ENCODE data around the gene MFSD11.
A peak's percentile ranks its signal among the peaks of the same experiment; 100 is the strongest.
"Not testable (repeated sequence)": the region's sequence is repeated elsewhere in the genome, so short reads cannot be mapped to it uniquely, and the experiment has no call there.

MFSD11 gene

GRCh38 chr17:76737676-76738467 is at the start of gene MFSD11:
TSS of gene MFSD11 (plus strand) at chr17:76738119. CDS start at chr17:76738353, 234 bp downstream.
- DNase-seq = peak; percentile 93

GRCh38 chr17:76688165-76688622 is 49.7 kb upstream of the MFSD11 start:
- no peak for DNase-seq

GRCh38 chr17:76689859-76690258 is 48.1 kb upstream of the MFSD11 start:
- DNase-seq = no peak

- DNase-seq = no peak
These were observed 47.2 kb upstream of the MFSD11 start for GRCh38 chr17:76690596-76691280.

GRCh38 chr17:76691379-76692191 is 46.3 kb upstream of the MFSD11 start:
- DNase-seq = no peak

GRCh38 chr17:76695059-76695831 is 42.7 kb upstream of the MFSD11 start:
- no peak for DNase-seq

GRCh38 chr17:76696763-76697701 is 40.9 kb upstream of the MFSD11 start:
- no peak for DNase-seq

- DNase-seq = no peak
These were observed 40.0 kb upstream of the MFSD11 start for GRCh38 chr17:76697702-76698465.

- DNase-seq = not testable (repeated sequence)
These were observed 39.4 kb upstream of the MFSD11 start for GRCh38 chr17:76698466-76698977.

GRCh38 chr17:76700270-76700616 is 37.7 kb upstream of the MFSD11 start:
- no peak for DNase-seq

- peak; percentile 21 for DNase-seq
These were observed 37.1 kb upstream of the MFSD11 start for GRCh38 chr17:76700617-76701470.

- DNase-seq = no peak
These were observed 36.4 kb upstream of the MFSD11 start for GRCh38 chr17:76701471-76701967.

GRCh38 chr17:76702076-76702475 is 35.8 kb upstream of the MFSD11 start:
- no peak for DNase-seq

GRCh38 chr17:76702941-76703637 is 34.8 kb upstream of the MFSD11 start:
- DNase-seq = no peak

GRCh38 chr17:76704805-76705204 is 33.1 kb upstream of the MFSD11 start:
- no peak for DNase-seq

GRCh38 chr17:76706817-76707216 is 31.1 kb upstream of the MFSD11 start:
- no peak for DNase-seq

- no peak for DNase-seq
These were observed 29.7 kb upstream of the MFSD11 start for GRCh38 chr17:76707985-76708807.
